Astrocyte (in vitro differentiated cells and primary cell): ENCODE data around the gene GIPC3. TPM values are rescaled to one million over a fixed set of nuclear protein-coding genes. Genes with fewer than 3 reads are reported as not detected.

Experiments used
- DNase-seq: peaks from one replicate; pipeline ENCODE4 v3.0.0-alpha.2; 2010; ENCODE audit warnings: low read depth
- FAIRE-seq: peaks from 2 replicates; lab custom pipeline; 2011; peaks lifted over from hg19 to GRCh38; lab: Jason Lieb, UNC
- H2AFZ ChIP-seq: 2 replicates; pipeline ENCODE4 v1.6.0; 2012; ENCODE audit warnings: low read depth, low read length, inconsistent platforms
- H3K27ac ChIP-seq: 2 replicates; pipeline ENCODE4 v1.5.1; 2011; ENCODE audit warnings: low read depth, low read length, inconsistent platforms
- H3K27me3 ChIP-seq: 2 replicates; pipeline ENCODE4 v1.6.0; 2011; ENCODE audit warnings: low read length, inconsistent platforms; ENCODE audit not compliant: insufficient read depth
- H3K36me3 ChIP-seq: 2 replicates; pipeline ENCODE4 v1.5.1; 2011; ENCODE audit warnings: low read length, inconsistent platforms; ENCODE audit not compliant: insufficient read depth
- H3K4me1 ChIP-seq: 2 replicates; pipeline ENCODE4 v1.5.1; 2011; ENCODE audit warnings: low read length, inconsistent platforms; ENCODE audit not compliant: insufficient read depth
- H3K4me2 ChIP-seq: 2 replicates; pipeline ENCODE4 v1.6.0; 2012; ENCODE audit warnings: low read length, inconsistent platforms
- H3K4me3 ChIP-seq: 2 replicates; pipeline ENCODE4 v1.5.1; 2011; ENCODE audit warnings: low read depth, mild to moderate bottlenecking, low read length, inconsistent platforms; ENCODE audit not compliant: insufficient read depth
- H3K79me2 ChIP-seq: 2 replicates; pipeline ENCODE4 v1.6.0; 2012; ENCODE audit warnings: mild to moderate bottlenecking, low read length, inconsistent platforms; ENCODE audit not compliant: insufficient read depth
- H3K9ac ChIP-seq: 2 replicates; pipeline ENCODE4 v1.6.0; 2012; ENCODE audit warnings: mild to moderate bottlenecking, low read length, inconsistent platforms
- H3K9me3 ChIP-seq: 2 replicates; pipeline ENCODE4 v1.5.1; 2012; ENCODE audit warnings: low read depth, mild to moderate bottlenecking, low read length, inconsistent platforms; ENCODE audit not compliant: insufficient read depth
- H4K20me1 ChIP-seq: 2 replicates; pipeline ENCODE4 v1.6.0; 2012; ENCODE audit warnings: low read length, inconsistent platforms; ENCODE audit not compliant: insufficient read depth
- H3K27ac Mint-ChIP-seq: one replicate; pipeline ENCODE4 v1.8.0; 2021; ENCODE audit warnings: mild to moderate bottlenecking, mixed read lengths; ENCODE audit not compliant: unreplicated experiment
- H3K27me3 Mint-ChIP-seq: one replicate; pipeline ENCODE4 v1.8.0; 2021; ENCODE audit warnings: low read depth, mixed read lengths; ENCODE audit not compliant: unreplicated experiment
- H3K36me3 Mint-ChIP-seq: one replicate; pipeline ENCODE4 v1.8.0; 2021; ENCODE audit warnings: low read depth, mixed read lengths; ENCODE audit not compliant: unreplicated experiment
- H3K4me1 Mint-ChIP-seq: one replicate; pipeline ENCODE4 v1.8.0; 2021; ENCODE audit warnings: low read depth, mixed read lengths; ENCODE audit not compliant: unreplicated experiment
- H3K4me3 Mint-ChIP-seq: one replicate; pipeline ENCODE4 v1.8.0; 2021; ENCODE audit warnings: mild to moderate bottlenecking, moderate library complexity, mixed read lengths; ENCODE audit not compliant: unreplicated experiment
- H3K9me3 Mint-ChIP-seq: one replicate; pipeline ENCODE4 v1.8.0; 2021; ENCODE audit warnings: mild to moderate bottlenecking, mixed read lengths; ENCODE audit not compliant: unreplicated experiment
- CTCF ChIP-seq: IDR thresholded peaks from 2 replicates; pipeline ENCODE4 v1.5.1; 2011; ENCODE audit warnings: low read depth, mild to moderate bottlenecking, inconsistent platforms, low read length, moderate library complexity; ENCODE audit not compliant: insufficient read depth
- EZH2 ChIP-seq: IDR thresholded peaks from 2 replicates; pipeline ENCODE4 v1.6.1; 2012; ENCODE audit warnings: mild to moderate bottlenecking, low read length, inconsistent platforms; ENCODE audit not compliant: insufficient read depth
- total RNA-seq: library from RNA; stranded (reverse); gene quantifications from 2 replicates; pipeline ENCODE4 v1.2.1, GENCODE V29; 2021

GIPC3 gene
- total RNA-seq, 1 donor from 2014 or later = 0.09 TPM

GRCh38 chr19:3589439-3589838, 4.2 kb downstream of the GIPC3 start:
- Histone ChIP-seq H3K27me3 (peaks cover 3% of the 10 kb centered on the region), H4K20me1 (no peaks in the 10 kb centered on the region), H3K9me3 (no peaks in the 10 kb centered on the region), H3K4me2 (no peak overlapping the region), H3K4me1 (peaks cover 3% of the 10 kb centered on the region), H3K27ac (no peak overlapping the region), H3K4me3 (no peak overlapping the region), H3K9ac (no peak overlapping the region), H3K36me3 (no peaks in the 10 kb centered on the region), H3K79me2 (no peaks in the 10 kb centered on the region), H2AFZ (no peak overlapping the region)
- Mint-ChIP-seq H3K27ac (no peak overlapping the region), H3K4me3 (no peak overlapping the region), H3K27me3 (peaks cover 35% of the 10 kb centered on the region), H3K36me3 (peaks cover 3% of the 10 kb centered on the region), H3K9me3 (no peaks in the 10 kb centered on the region), H3K4me1 (no peaks in the 10 kb centered on the region)
- FAIRE-seq = no peak
- TF ChIP-seq CTCF (no peak), EZH2 (no peak)
- DNase-seq = no peak

GRCh38 chr19:3589949-3590348, 4.7 kb downstream of the GIPC3 start:
- Mint-ChIP-seq H3K36me3 (peaks cover 3% of the 10 kb centered on the region), H3K27me3 (peaks cover 38% of the 10 kb centered on the region), H3K4me1 (no peaks in the 10 kb centered on the region), H3K4me3 (no peak overlapping the region), H3K27ac (no peak overlapping the region), H3K9me3 (no peaks in the 10 kb centered on the region)
- no peaks in the 10 kb centered on the region for H4K20me1 ChIP-seq
- H3K9me3 ChIP-seq = no peaks in the 10 kb centered on the region
- H3K36me3 ChIP-seq = no peaks in the 10 kb centered on the region
- no peak overlapping the region for H3K9ac ChIP-seq
- H3K27ac ChIP-seq = no peak overlapping the region
- no peak for TF ChIP-seq CTCF
- TF ChIP-seq EZH2 = no peak
- DNase-seq = no peak
- H3K4me2 ChIP-seq = no peak overlapping the region
- no peak overlapping the region for H3K4me3 ChIP-seq
- H3K79me2 ChIP-seq = no peaks in the 10 kb centered on the region
- H3K4me1 ChIP-seq = peaks cover 3% of the 10 kb centered on the region
- peaks cover 3% of the 10 kb centered on the region for H3K27me3 ChIP-seq
- FAIRE-seq = no peak
- H2AFZ ChIP-seq = no peak overlapping the region

GRCh38 chr19:3590991-3591659, 5.8 kb downstream of the GIPC3 start:
- Histone ChIP-seq H4K20me1 (no peaks in the 10 kb centered on the region), H3K79me2 (no peaks in the 10 kb centered on the region), H3K36me3 (no peaks in the 10 kb centered on the region), H3K27me3 (no peaks in the 10 kb centered on the region), H3K4me2 (no peak overlapping the region), H3K27ac (no peak overlapping the region), H3K9me3 (no peaks in the 10 kb centered on the region), H3K4me1 (peaks cover 3% of the 10 kb centered on the region), H2AFZ (no peak overlapping the region), H3K4me3 (no peak overlapping the region), H3K9ac (no peak overlapping the region)
- no peak for FAIRE-seq
- no peaks in the 10 kb centered on the region for H3K4me1 Mint-ChIP-seq
- H3K4me3 Mint-ChIP-seq = no peak overlapping the region
- H3K9me3 Mint-ChIP-seq = no peaks in the 10 kb centered on the region
- peaks cover 3% of the 10 kb centered on the region for H3K36me3 Mint-ChIP-seq
- no peak overlapping the region for H3K27ac Mint-ChIP-seq
- H3K27me3 Mint-ChIP-seq = peaks cover 38% of the 10 kb centered on the region
- DNase-seq = no peak
- no peak for TF ChIP-seq CTCF
- TF ChIP-seq EZH2 = no peak
